Tibial nerve (tissue), 4 donors: Measurements from ENCODE around the gene UBE2L3. TPM values are rescaled to one million over a fixed set of nuclear protein-coding genes. Genes with fewer than 3 reads are reported as not detected.
"Not testable (repeated sequence)": the region's sequence is repeated elsewhere in the genome, so short reads cannot be mapped to it uniquely, and the experiment has no call there.

Experiments used
- DNase-seq, 2 donors: peaks; one replicate each; pipeline ENCODE4 v3.0.0-alpha.2; 2019; ENCODE audit warnings: low spot score in 2 of 2
- H3K27ac ChIP-seq, 4 donors: fragments of 200-600 bp; sonication (generic) in 3 of 4; one replicate each; pipeline ENCODE4 v1.5.1; 2017 to 2019; ENCODE audit warnings: mild to moderate bottlenecking in 1 of 4
- H3K27me3 ChIP-seq, 2 donors: fragments of 200-600 bp; sonication (generic) in 1 of 2; one replicate each; pipeline versions ENCODE4 v1.5.1 to v1.6.0; 2017 to 2019
- H3K36me3 ChIP-seq, 3 donors: fragments of 200-600 bp; sonication (generic); one replicate each; pipeline ENCODE4 v1.5.1; 2018 to 2019
- H3K4me1 ChIP-seq, 4 donors: fragments of 200-600 bp; sonication (generic) in 3 of 4; one replicate each; pipeline ENCODE4 v1.5.1; 2017 to 2019
- H3K4me3 ChIP-seq, 4 donors: fragments of 200-600 bp; sonication (generic) in 3 of 4; one replicate each; pipeline ENCODE4 v1.5.1; 2017 to 2019; ENCODE audit warnings: mild to moderate bottlenecking in 1 of 4, moderate library complexity in 1 of 4
- H3K9me3 ChIP-seq, 4 donors: fragments of 200-600 bp; sonication (generic) in 3 of 4; one replicate each; pipeline ENCODE4 v1.5.1; 2017 to 2019
- EP300 ChIP-seq, 2 donors: sonication (generic); formaldehyde crosslinking; IDR thresholded peaks; one replicate each; pipeline ENCODE4 v1.6.1; 2017; ENCODE audit warnings: antibody characterized with exemption in 2 of 2, mild to moderate bottlenecking in 1 of 2
- POLR2A ChIP-seq, 2 donors: fragments of 450-650 bp; IDR thresholded peaks; one replicate each; pipeline ENCODE4 v1.6.1; 2017; ENCODE audit warnings: antibody characterized with exemption in 2 of 2, mild to moderate bottlenecking in 2 of 2, moderate library complexity in 2 of 2
- WGBS, 2 donors: methylation state at CpG; one replicate each; pipeline ENCODE4 v1.1.5; 2018; 5-methylcytosine and 5-hydroxymethylcytosine counted together
- total RNA-seq, 4 donors: library from RNA; depleted of rRNA; stranded (reverse); fragments of >200 nt; gene quantifications; one replicate each; pipeline ENCODE4 v1.1.0, GENCODE V29; 2016
- TF ChIP-seq, protein P1 (sequence below), 5 experiments: fragments of 200-600 bp in 3 of 5; fragments of 450-650 bp in 2 of 5; sonication (generic) in 3 of 5; IDR thresholded peaks; one replicate each; pipeline ENCODE4 v1.5.1; 2016 to 2019; ENCODE audit warnings: antibody characterized with exemption in 5 of 5, mild to moderate bottlenecking in 3 of 5, moderate library complexity in 2 of 5

The UBE2L3 gene
- total RNA-seq, 4 donors from 2014 or later = 32.0 to 45.0 (median 37.8) TPM

DNA sequence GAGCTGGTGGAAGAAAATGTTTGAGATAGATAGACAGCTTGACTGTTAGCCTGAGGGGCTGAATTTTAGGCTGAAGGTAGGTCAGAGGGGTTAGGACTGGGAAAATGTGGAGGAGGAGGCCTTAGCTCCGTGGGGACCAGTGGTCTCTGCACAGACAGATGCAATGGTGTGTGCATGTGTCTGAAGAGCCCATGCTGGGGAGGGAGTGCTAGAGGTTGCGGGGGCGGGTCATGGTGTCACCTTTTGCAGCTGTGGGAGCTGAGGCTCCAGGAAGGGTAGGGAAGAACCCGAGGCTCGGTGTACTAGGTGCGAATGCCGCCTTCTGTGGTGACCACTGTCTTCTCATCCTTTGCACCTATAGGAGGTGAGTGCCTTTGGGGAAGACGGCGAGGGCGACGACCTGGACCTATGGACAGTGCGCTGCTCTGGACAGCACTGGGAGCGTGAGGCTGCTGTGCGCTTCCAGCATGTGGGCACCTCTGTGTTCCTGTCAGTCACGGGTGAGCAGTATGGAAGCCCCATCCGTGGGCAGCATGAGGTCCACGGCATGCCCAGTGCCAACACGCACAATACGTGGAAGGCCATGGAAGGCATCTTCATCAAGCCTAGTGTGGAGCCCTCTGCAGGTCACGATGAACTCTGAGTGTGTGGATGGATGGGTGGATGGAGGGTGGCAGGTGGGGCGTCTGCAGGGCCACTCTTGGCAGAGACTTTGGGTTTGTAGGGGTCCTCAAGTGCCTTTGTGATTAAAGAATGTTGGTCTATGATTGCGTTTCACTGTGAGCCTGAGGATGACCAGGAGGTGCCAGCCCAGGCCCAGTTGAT is 76.2 kb downstream of the UBE2L3 start:
- DNase-seq = no peak
- 84 to 92% methylated on average over 19 to 22 of the region's 22 CpGs for WGBS, 2 donors
- H3K27ac ChIP-seq = no peak overlapping the region
- no peak for TF ChIP-seq POLR2A (IDR thresholded peaks at IDR 0.05)
- no peak for TF ChIP-seq EP300 (IDR thresholded peaks at IDR 0.05)
- TF ChIP-seq, protein P1, sequence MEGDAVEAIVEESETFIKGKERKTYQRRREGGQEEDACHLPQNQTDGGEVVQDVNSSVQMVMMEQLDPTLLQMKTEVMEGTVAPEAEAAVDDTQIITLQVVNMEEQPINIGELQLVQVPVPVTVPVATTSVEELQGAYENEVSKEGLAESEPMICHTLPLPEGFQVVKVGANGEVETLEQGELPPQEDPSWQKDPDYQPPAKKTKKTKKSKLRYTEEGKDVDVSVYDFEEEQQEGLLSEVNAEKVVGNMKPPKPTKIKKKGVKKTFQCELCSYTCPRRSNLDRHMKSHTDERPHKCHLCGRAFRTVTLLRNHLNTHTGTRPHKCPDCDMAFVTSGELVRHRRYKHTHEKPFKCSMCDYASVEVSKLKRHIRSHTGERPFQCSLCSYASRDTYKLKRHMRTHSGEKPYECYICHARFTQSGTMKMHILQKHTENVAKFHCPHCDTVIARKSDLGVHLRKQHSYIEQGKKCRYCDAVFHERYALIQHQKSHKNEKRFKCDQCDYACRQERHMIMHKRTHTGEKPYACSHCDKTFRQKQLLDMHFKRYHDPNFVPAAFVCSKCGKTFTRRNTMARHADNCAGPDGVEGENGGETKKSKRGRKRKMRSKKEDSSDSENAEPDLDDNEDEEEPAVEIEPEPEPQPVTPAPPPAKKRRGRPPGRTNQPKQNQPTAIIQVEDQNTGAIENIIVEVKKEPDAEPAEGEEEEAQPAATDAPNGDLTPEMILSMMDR (IDR thresholded peaks at IDR 0.05) = no peak
- H3K4me1 ChIP-seq = peaks cover 0 to 29% (median 8%) of the 10 kb centered on the region in 4 donors
- H3K36me3 ChIP-seq = peaks cover 0 to 33% (median 0%) of the 10 kb centered on the region in 3 donors
- no peaks in the 10 kb centered on the region for H3K9me3 ChIP-seq
- H3K4me3 ChIP-seq = no peak overlapping the region
- no peaks in the 10 kb centered on the region for H3K27me3 ChIP-seq

DNA sequence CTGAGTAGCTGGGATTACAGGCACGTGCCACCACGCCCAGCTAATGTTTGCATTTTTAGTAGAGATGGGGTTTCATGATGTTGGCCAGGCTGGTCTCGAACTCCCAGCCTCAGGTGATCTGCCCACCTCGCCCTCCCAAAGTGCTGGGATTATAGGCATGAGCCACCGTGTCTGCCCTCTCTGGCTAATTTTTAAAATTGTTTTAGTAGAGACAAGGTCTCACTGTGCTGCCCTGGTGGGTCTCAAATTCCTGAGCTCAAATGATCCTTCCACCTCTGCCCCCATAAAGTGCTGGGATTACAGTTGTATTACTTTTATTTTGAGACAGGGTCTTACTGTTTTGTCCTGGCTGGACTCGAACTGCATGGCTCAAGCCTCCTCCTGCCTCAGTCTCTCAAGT is 78.0 kb downstream of the UBE2L3 start:
- peaks cover 0 to 43% (median 0%) of the 10 kb centered on the region in 3 donors for H3K36me3 ChIP-seq
- peaks cover 0 to 29% (median 8%) of the 10 kb centered on the region in 4 donors for H3K4me1 ChIP-seq
- not testable (repeated sequence) for H3K4me3 ChIP-seq, DNase-seq, H3K27ac ChIP-seq, H3K9me3 ChIP-seq, H3K27me3 ChIP-seq
- WGBS, 2 donors = 91 to 97% methylated on average over 6 of the region's 6 CpGs

DNA sequence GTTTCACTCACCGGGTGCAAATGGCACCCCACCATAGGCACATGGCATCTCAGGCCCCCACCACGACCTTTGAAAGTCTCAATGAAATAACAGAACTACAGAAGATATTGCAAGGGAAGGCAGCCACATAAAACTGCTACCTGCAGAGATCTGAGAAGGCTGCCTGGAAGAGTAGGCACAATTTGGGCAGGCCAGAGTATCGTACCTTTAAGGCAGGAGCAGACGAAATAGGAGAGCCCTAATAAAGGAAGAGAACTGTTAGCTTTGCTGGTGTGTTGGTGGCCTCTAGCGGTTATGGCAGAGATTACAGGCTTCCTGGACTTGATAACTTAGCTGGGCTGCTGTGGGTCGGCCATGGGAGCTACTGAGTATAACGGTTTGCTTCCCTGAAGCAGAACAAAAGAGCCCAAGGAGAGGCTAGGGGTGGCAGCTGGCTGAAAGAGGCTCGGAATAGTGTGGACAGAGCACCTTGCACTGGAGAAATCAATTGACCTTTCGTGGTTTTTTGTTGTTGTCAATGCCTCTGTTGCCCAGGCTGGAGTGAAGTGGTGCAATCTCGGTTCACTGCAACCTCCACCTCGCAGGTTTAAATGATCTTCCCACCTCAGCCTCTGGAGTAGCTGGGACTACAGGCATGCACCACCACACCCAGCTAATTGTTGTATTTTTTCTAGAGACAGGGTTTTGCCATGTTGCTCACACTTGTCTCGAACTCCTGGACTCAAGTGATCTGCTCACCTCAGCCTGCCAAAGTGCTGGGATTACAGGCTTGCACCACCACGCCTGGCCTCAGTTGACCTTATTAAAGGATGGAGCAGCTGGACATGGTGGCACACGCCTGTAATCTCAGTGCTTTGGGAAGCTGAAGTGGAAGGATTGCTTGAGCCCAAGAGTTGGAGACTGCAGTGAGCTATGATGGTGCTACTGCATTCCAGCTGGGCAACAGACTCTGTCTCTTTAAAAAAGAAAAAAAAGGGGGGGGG is 79.4 kb downstream of the UBE2L3 start:
- WGBS, 2 donors = 40% methylated on average over 13 to 14 of the region's 14 CpGs
- H3K36me3 ChIP-seq = peaks cover 0 to 43% (median 0%) of the 10 kb centered on the region in 3 donors
- peak; percentile 71 to 90 for DNase-seq
- H3K9me3 ChIP-seq = no peaks in the 10 kb centered on the region
- no peaks in the 10 kb centered on the region for H3K27me3 ChIP-seq
- no peak overlapping the region for H3K4me3 ChIP-seq
- H3K27ac ChIP-seq = no peak overlapping the region
- peaks cover 0 to 31% (median 13%) of the 10 kb centered on the region in 4 donors for H3K4me1 ChIP-seq
- TF ChIP-seq, protein P1 (IDR thresholded peaks at IDR 0.05) = peak; percentile 74 to 83 (median 76)
- TF ChIP-seq POLR2A (IDR thresholded peaks at IDR 0.05) (no peak), EP300 (IDR thresholded peaks at IDR 0.05) (no peak)

DNA sequence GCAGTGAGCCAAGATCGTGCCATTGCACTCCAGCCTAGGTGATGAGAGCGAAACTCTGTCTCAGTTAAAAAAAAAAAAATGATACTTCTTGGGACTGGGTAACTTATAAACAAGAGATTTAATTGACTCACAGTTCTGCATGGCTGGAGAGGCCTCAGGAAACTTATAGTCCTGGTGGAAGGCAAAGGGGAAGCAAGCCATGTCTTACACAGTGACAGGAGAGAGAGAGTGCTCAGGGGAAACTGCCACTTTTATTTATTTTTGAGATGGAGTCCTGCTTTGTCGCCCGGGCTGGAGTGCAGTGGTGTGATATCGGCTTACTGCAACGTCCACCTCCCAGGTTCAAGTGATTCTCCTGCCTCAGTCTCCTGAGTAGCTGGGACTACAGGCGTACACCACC is 82.8 kb downstream of the UBE2L3 start:
- 94 to 99% methylated on average over 7 of the region's 7 CpGs for WGBS, 2 donors
- Histone ChIP-seq H3K9me3 (no peaks in the 10 kb centered on the region), H3K27me3 (no peaks in the 10 kb centered on the region), H3K4me3 (no peak overlapping the region), H3K36me3 (peaks cover 0 to 28% (median 0%) of the 10 kb centered on the region in 3 donors), H3K27ac (no peak overlapping the region), H3K4me1 (peaks cover 0 to 26% (median 11%) of the 10 kb centered on the region in 4 donors)
- TF ChIP-seq POLR2A (IDR thresholded peaks at IDR 0.05) (no peak), EP300 (IDR thresholded peaks at IDR 0.05) (no peak)
- TF ChIP-seq, protein P1 (IDR thresholded peaks at IDR 0.05) = no peak
- no peak for DNase-seq

DNA sequence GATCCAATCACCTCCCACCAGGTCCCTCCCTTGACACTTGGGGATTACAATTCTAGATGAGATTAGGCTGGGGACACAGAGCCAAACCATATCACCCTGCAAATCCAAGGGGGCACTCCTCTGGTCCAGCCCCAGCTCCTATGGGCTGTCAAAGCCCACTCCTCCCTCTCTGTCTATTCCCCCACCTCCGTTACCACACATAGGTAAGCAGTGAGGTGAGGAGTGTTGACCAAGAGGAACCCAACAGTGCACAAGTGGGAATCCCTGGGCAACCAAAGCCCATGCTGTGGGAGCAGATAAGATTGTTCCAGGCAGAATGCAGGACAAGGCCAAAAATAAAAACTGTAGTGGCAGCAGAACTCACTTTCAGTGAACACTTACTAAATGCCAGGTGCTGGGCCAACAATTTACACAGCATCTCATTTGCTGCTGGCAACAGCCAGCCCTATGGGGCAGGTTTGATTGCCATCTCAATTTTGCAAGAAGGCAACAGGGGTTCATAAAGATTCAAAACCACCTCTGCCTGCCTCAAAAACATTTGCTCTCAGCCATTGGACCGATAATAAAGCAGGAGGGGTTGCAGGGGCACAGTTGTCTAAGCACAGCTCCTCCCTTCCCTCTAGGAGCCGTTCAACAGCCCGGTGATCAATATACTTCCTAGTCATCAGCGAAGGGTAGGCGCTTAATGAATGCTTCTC is 83.5 kb downstream of the UBE2L3 start:
- peaks cover 0 to 22% (median 0%) of the 10 kb centered on the region in 3 donors for H3K36me3 ChIP-seq
- H3K9me3 ChIP-seq = no peaks in the 10 kb centered on the region
- TF ChIP-seq, protein P1 (IDR thresholded peaks at IDR 0.05) = no peak
- no peak for TF ChIP-seq EP300 (IDR thresholded peaks at IDR 0.05)
- no peak for TF ChIP-seq POLR2A (IDR thresholded peaks at IDR 0.05)
- H3K4me3 ChIP-seq = peak overlapping the region in 2 of 4 donors; percentile 48 to 69
- no peaks in the 10 kb centered on the region for H3K27me3 ChIP-seq
- no peak for DNase-seq
- no peak overlapping the region for H3K27ac ChIP-seq
- WGBS, 2 donors = 19 to 20% methylated on average over 6 of the region's 6 CpGs
- H3K4me1 ChIP-seq = peaks cover 0 to 26% (median 11%) of the 10 kb centered on the region in 4 donors
